A549 (cell line): Measurements from ENCODE around the gene GCC2. TPM values are rescaled to one million over a fixed set of nuclear protein-coding genes. Genes with fewer than 3 reads are reported as not detected.

Source experiments
- ATAC-seq, 2 experiments: fragments of 200-7000 bp in 1 of 2; fragments of >200 bp in 1 of 2; cut with Nextera tagmentation in 1 of 2; cut with Tn5 transposase in 1 of 2; 3 replicates each; pipeline versions ENCODE4 v1.8.0 to v1.9.1; 2018 to 2020; ENCODE audit warnings: mild to moderate bottlenecking in 1 of 2, moderate library complexity in 1 of 2
- CTCF ChIA-PET: fragments of 300-600 bp; sonication (Branson Sonifier 250); formaldehyde crosslinking; extraction: SDS; loops from one replicate; lab custom pipeline; 2021; ENCODE audit warnings: antibody characterized with exemption, inconsistent platforms; lab: Yijun Ruan, JAX
- POLR2A ChIA-PET: fragments of 350-600 bp; formaldehyde crosslinking; extraction: SDS; loops from one replicate; lab custom pipeline; 2021; ENCODE audit warnings: antibody characterized with exemption, inconsistent platforms; lab: Yijun Ruan, JAX
- DNase-seq, 2 experiments: peaks; one replicate each; pipeline versions ENCODE4 v3.0.0 to v3.0.0-alpha.2; 2011 to 2016; ENCODE audit warnings: low read depth in 1 of 2, low spot score in 1 of 2
- FAIRE-seq: peaks from 2 replicates; lab custom pipeline; 2011; peaks lifted over from hg19 to GRCh38; lab: Jason Lieb, UNC
- H3K27ac ChIP-seq, 2 experiments: fragments of >200 bp; sonication (Bioruptor Twin); formaldehyde crosslinking; 3 replicates each; pipeline ENCODE4 v1.5.1; 2016 to 2017
- H3K4me1 ChIP-seq: fragments of >200 bp; sonication (Bioruptor Twin); formaldehyde crosslinking; 3 replicates; pipeline ENCODE4 v1.6.1; 2016
- H3K4me2 ChIP-seq: fragments of >200 bp; sonication (Bioruptor Twin); formaldehyde crosslinking; 3 replicates; pipeline ENCODE4 v1.6.1; 2016
- H3K4me3 ChIP-seq: fragments of >200 bp; sonication (Bioruptor Twin); formaldehyde crosslinking; 3 replicates; pipeline ENCODE4 v1.5.1; 2016
- H3K9me3 ChIP-seq: fragments of >200 bp; sonication (Bioruptor Twin); formaldehyde crosslinking; 3 replicates; pipeline ENCODE4 v1.6.1; 2016
- CHD4 ChIP-seq: fragments of 200-600 bp; sonication (generic); IDR thresholded peaks from 2 replicates; pipeline ENCODE4 v1.6.1; 2016; ENCODE audit warnings: antibody characterized with exemption, mild to moderate bottlenecking, borderline replicate concordance
- EHF ChIP-seq: fragments of 250-450 bp; sonication (Bioruptor Pico); IDR thresholded peaks from 2 replicates; pipeline ENCODE4 v1.5.0; 2020; ENCODE audit warnings: mild to moderate bottlenecking
- EHMT2 ChIP-seq: fragments of 200-600 bp; sonication (generic); IDR thresholded peaks from 2 replicates; pipeline ENCODE4 v1.6.1; 2016; ENCODE audit warnings: antibody characterized with exemption, low read depth, mild to moderate bottlenecking, moderate library complexity
- FOSL2 ChIP-seq, 2 experiments: fragments of 450-650 bp in 1 of 2; fragments of >200 bp in 1 of 2; sonication (Bioruptor Twin) in 1 of 2; formaldehyde crosslinking; IDR thresholded peaks; 2 replicates each; pipeline versions ENCODE4 v1.5.0 to v1.6.1; 2016 to 2020; ENCODE audit warnings: mild to moderate bottlenecking in 1 of 2, moderate library complexity in 1 of 2
- GATA3 ChIP-seq: IDR thresholded peaks from 2 replicates; pipeline ENCODE4 v1.6.1; 2012; ENCODE audit warnings: borderline replicate concordance
- HDAC2 ChIP-seq: fragments of 200-600 bp; sonication (generic); IDR thresholded peaks from 2 replicates; pipeline ENCODE4 v1.6.1; 2016
- HOXA7 ChIP-seq: fragments of 250-450 bp; sonication (Bioruptor Pico); IDR thresholded peaks from 2 replicates; pipeline ENCODE4 v1.5.0; 2020; ENCODE audit warnings: mild to moderate bottlenecking, moderate library complexity
- HOXB5 ChIP-seq: fragments of 250-450 bp; sonication (Bioruptor Pico); IDR thresholded peaks from 2 replicates; pipeline ENCODE4 v1.5.0; 2020; ENCODE audit warnings: mild to moderate bottlenecking, moderate library complexity
- JUN ChIP-seq, 2 experiments: fragments of >200 bp; sonication (Bioruptor Twin); formaldehyde crosslinking; IDR thresholded peaks; 2 replicates in 1 of 2; 3 replicates in 1 of 2; pipeline ENCODE4 v1.6.1; 2016 to 2017
- JUNB ChIP-seq: fragments of >200 bp; sonication (Bioruptor Twin); formaldehyde crosslinking; IDR thresholded peaks from 2 replicates; pipeline ENCODE4 v1.6.1; 2016
- KDM1A ChIP-seq: fragments of 200-600 bp; sonication (generic); IDR thresholded peaks from 2 replicates; pipeline ENCODE4 v1.6.1; 2016; ENCODE audit warnings: low read depth, mild to moderate bottlenecking
- POLR2AphosphoS2 ChIP-seq: conservative IDR thresholded peaks from 2 replicates; pipeline ENCODE4 v1.6.1; 2012; ENCODE audit warnings: low read length, improper control_type of control experiment, inconsistent platforms
- RNF2 ChIP-seq: fragments of 200-600 bp; sonication (generic); IDR thresholded peaks from 2 replicates; pipeline ENCODE4 v1.6.1; 2016; ENCODE audit warnings: low read depth, mild to moderate bottlenecking, antibody characterized with exemption, moderate library complexity, borderline replicate concordance
- SREBF2 ChIP-seq: fragments of 450-650 bp; IDR thresholded peaks from 2 replicates; pipeline ENCODE4 v1.6.1; 2014; ENCODE audit warnings: mild to moderate bottlenecking, moderate library complexity
- TFCP2L1 ChIP-seq: fragments of 250-450 bp; sonication (Bioruptor Pico); IDR thresholded peaks from 2 replicates; pipeline ENCODE4 v1.5.0; 2021; ENCODE audit warnings: mild to moderate bottlenecking
- ZC3H11A ChIP-seq: fragments of 450-650 bp; IDR thresholded peaks from 2 replicates; pipeline ENCODE4 v1.6.1; 2014; ENCODE audit warnings: antibody characterized with exemption, mild to moderate bottlenecking
- ZNF302 ChIP-seq: fragments of 250-450 bp; sonication (Bioruptor Pico); IDR thresholded peaks from 2 replicates; pipeline ENCODE4 v1.9.0; 2021; ENCODE audit warnings: inconsistent platforms, mild to moderate bottlenecking, moderate library complexity
- WGBS: methylation state at CpG from one replicate; pipeline ENCODE4 v1.1.6; 2017; ENCODE audit errors: missing lambda C conversion rate; 5-methylcytosine and 5-hydroxymethylcytosine counted together
- polyA plus RNA-seq, 4 experiments: library from polyadenylated mRNA; depleted of rRNA in 3 of 4; stranded (reverse); fragments of >200 nt; fragmentation: RNase III in 1 of 4; extraction: RNeasy Plus Mini Kit Qiagen cat#74134 plus additional on column Dnase treatment in 1 of 4; gene quantifications; 2 replicates in 3 of 4; 3 replicates in 1 of 4; pipeline ENCODE4 v1.2.3, GENCODE V29; 2011 to 2017
- TF ChIP-seq, protein P1 (sequence below): fragments of 150-350 bp; IDR thresholded peaks from 2 replicates; pipeline ENCODE4 v1.6.1; 2014; ENCODE audit warnings: low read depth, mild to moderate bottlenecking, low read length
- TF ChIP-seq, protein P2 (sequence below): fragments of 200-600 bp; sonication (generic); IDR thresholded peaks from 2 replicates; pipeline ENCODE4 v1.6.1; 2016; ENCODE audit warnings: antibody characterized with exemption, mild to moderate bottlenecking, moderate library complexity
- TF ChIP-seq, protein P3 (sequence below): fragments of 250-450 bp; sonication (Bioruptor Pico); IDR thresholded peaks from 2 replicates; pipeline ENCODE4 v1.5.0; 2020; ENCODE audit warnings: low read depth, mild to moderate bottlenecking, moderate library complexity

Gene GCC2
- polyA plus RNA-seq, 2 of the 4 experiments (the other 2 are of a cell fraction), result 13.6 to 30.1 TPM

DNA sequence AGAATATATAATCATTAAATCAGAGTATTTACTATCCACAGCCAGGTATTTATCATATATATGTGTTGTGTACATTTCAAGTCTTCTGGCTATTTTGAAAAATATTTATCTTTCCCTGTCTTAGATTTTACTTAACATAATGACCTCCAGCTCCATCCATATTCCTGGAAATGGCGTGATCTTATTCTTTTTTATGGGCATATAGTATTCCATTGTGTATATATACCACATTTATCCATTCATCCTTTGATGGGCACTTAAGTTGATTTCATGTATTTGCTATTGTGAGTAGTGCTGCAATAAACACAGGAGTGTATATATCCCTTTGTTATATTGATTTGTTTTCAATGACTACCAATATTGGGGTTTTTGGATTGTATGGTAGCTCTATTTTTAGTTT lies 6.6 kb downstream of the GCC2 start:
- POLR2A ChIA-PET, result no interaction called here
- DNase-seq, result no peak

DNA sequence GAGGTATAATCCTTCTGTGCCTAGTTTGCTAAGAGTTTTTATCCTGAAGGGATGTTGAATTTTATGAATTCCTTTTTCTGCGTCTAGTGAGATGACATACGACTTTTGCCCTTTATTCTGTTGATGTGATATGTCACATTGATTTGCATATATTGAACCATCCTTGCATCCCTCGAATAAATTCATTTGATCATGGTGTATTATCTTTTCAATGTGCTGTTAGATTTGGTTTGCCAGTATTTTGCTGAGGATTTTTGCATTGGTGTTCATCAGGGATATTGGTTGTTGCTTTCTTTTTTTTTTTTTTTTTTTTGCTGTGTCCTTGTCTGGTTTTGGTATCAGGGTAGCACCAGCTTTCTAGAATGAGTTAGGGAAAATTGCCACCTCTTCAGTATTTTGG lies 9.1 kb downstream of the GCC2 start:
- H3K9me3 ChIP-seq, result peaks cover 12% of the 10 kb centered on the region; the same call in 2 of the 3 replicates
- CTCF ChIA-PET, result no interaction called here
- WGBS, result 92% methylated on average over 3 of the region's 3 CpGs
- no peak overlapping the region for H3K27ac ChIP-seq
- DNase-seq, result no peak
- FAIRE-seq, result no peak
- H3K4me3 ChIP-seq, result no peak overlapping the region
- TF ChIP-seq HDAC2, result no peak
- no peak for TF ChIP-seq HOXB5 (CRISPR knock-in tag)
- TF ChIP-seq JUNB, result no peak
- TF ChIP-seq TFCP2L1 (CRISPR knock-in tag), result no peak
- no peak for TF ChIP-seq POLR2AphosphoS2
- TF ChIP-seq EHF (CRISPR knock-in tag), result no peak
- no peak for TF ChIP-seq CHD4
- no peak for TF ChIP-seq KDM1A
- TF ChIP-seq RNF2, result no peak
- TF ChIP-seq, all 56 proteins: peak for 0
- no peak for ATAC-seq
- H3K4me2 ChIP-seq, result no peak overlapping the region
- H3K4me1 ChIP-seq, result no peaks in the 10 kb centered on the region
- POLR2A ChIA-PET, result interaction anchor here (0.6 kb wide), 1 partner anchor 9 kb away, joined by 3 read pairs; the partner anchor contains the start of gene GCC2

More for the DNA sequence above, 6.6 kb downstream of the GCC2 start:
- Histone ChIP-seq H3K4me1 (peaks cover 7% of the 10 kb centered on the region; the same call in 1 of the 3 replicates), H3K9me3 (peaks cover 10% of the 10 kb centered on the region; the same call in 2 of the 3 replicates), H3K27ac (no peak overlapping the region), H3K4me2 (no peak overlapping the region), H3K4me3 (no peak overlapping the region)
- WGBS, result 93% methylated on average over 1 of the region's 1 CpG
- FAIRE-seq (no peak), ATAC-seq (no peak)
- CTCF ChIA-PET, result interaction anchor here (0.9 to 1.0 kb wide), 2 partner anchors 15 to 47 kb away, joined by 3 to 5 read pairs; no protein-coding TSS in a partner anchor
- TF ChIP-seq, protein P1, sequence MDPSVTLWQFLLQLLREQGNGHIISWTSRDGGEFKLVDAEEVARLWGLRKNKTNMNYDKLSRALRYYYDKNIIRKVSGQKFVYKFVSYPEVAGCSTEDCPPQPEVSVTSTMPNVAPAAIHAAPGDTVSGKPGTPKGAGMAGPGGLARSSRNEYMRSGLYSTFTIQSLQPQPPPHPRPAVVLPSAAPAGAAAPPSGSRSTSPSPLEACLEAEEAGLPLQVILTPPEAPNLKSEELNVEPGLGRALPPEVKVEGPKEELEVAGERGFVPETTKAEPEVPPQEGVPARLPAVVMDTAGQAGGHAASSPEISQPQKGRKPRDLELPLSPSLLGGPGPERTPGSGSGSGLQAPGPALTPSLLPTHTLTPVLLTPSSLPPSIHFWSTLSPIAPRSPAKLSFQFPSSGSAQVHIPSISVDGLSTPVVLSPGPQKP, result no peak
- TF ChIP-seq, protein P2, sequence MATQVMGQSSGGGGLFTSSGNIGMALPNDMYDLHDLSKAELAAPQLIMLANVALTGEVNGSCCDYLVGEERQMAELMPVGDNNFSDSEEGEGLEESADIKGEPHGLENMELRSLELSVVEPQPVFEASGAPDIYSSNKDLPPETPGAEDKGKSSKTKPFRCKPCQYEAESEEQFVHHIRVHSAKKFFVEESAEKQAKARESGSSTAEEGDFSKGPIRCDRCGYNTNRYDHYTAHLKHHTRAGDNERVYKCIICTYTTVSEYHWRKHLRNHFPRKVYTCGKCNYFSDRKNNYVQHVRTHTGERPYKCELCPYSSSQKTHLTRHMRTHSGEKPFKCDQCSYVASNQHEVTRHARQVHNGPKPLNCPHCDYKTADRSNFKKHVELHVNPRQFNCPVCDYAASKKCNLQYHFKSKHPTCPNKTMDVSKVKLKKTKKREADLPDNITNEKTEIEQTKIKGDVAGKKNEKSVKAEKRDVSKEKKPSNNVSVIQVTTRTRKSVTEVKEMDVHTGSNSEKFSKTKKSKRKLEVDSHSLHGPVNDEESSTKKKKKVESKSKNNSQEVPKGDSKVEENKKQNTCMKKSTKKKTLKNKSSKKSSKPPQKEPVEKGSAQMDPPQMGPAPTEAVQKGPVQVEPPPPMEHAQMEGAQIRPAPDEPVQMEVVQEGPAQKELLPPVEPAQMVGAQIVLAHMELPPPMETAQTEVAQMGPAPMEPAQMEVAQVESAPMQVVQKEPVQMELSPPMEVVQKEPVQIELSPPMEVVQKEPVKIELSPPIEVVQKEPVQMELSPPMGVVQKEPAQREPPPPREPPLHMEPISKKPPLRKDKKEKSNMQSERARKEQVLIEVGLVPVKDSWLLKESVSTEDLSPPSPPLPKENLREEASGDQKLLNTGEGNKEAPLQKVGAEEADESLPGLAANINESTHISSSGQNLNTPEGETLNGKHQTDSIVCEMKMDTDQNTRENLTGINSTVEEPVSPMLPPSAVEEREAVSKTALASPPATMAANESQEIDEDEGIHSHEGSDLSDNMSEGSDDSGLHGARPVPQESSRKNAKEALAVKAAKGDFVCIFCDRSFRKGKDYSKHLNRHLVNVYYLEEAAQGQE, result no peak
- TF ChIP-seq JUN (IDR thresholded peaks at IDR 0.05), result no peak
- no peak for TF ChIP-seq GATA3
- TF ChIP-seq HDAC2, result no peak
- TF ChIP-seq RNF2, result no peak
- TF ChIP-seq ZNF302, result no peak
- TF ChIP-seq, protein P3, sequence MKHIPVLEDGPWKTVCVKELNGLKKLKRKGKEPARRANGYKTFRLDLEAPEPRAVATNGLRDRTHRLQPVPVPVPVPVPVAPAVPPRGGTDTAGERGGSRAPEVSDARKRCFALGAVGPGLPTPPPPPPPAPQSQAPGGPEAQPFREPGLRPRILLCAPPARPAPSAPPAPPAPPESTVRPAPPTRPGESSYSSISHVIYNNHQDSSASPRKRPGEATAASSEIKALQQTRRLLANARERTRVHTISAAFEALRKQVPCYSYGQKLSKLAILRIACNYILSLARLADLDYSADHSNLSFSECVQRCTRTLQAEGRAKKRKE (CRISPR knock-in tag), result no peak
- no peak for TF ChIP-seq SREBF2
- TF ChIP-seq FOSL2 (IDR thresholded peaks at IDR 0.05), result no peak
- TF ChIP-seq FOSL2 (CRISPR knock-in tag; IDR thresholded peaks at IDR 0.05), result no peak
- TF ChIP-seq EHMT2, result no peak
- TF ChIP-seq ZC3H11A, result no peak
- no peak for TF ChIP-seq JUNB
- TF ChIP-seq HOXA7 (CRISPR knock-in tag), result no peak
- TF ChIP-seq TFCP2L1 (CRISPR knock-in tag), result no peak
